ENCODE measurements around the gene DNHD1.

DNA sequence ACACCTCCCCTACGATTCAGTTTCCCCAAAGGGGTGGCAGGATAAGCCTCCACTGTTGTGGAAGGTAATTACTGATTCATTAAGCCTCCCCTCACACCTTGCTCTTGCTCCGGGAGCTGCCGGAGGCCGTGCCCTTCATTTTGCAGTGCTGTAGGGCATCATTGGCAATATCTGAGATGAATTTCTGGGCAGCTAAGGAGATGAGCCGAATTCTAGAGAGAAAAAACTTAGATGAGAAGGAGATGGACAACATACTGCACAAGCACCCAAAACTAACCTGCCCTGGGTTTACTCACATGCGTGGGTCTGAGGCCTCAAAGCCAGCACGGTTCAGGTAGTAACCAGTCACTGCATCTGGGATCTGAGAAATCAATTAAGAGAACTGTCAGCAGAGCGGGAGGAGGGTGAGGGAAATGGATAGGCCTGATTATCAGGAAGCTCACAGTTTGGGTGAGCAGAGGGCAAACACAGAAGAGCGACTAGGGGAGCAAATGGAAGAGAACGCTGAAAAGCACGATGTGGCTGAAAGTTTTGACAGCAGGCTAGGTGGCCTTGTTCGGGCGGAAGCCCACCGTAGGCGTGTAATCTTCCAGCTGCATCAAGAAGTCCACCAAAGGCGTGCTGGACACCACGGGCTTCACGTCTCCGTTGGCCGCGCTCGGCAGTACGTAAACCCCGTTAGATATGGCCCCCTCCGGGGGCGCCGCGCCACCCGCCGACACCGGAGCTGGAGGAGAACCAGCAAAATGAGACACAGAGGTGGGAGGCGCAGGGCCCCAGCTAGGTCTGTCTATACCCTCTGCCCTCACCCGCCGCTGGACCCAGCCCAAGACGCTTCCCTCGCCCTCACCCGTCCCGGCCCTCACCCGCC, 114.2 kb downstream of the DNHD1 start:
- TF ChIP-seq EZH2 (IDR thresholded peaks at IDR 0.05) (no peak), CTCF (IDR thresholded peaks at IDR 0.05) (no peak), EZH2phosphoT487 (IDR thresholded peaks at IDR 0.05) (no peak)

All from neural progenitor cell (in vitro differentiated cells).